ENCODE results near the gene FZD10. TPM values are rescaled to one million over a fixed set of nuclear protein-coding genes. Genes with fewer than 3 reads are reported as not detected.

FZD10 gene
- total RNA-seq, 1 experiment from 2014 or later = not detected

DNA sequence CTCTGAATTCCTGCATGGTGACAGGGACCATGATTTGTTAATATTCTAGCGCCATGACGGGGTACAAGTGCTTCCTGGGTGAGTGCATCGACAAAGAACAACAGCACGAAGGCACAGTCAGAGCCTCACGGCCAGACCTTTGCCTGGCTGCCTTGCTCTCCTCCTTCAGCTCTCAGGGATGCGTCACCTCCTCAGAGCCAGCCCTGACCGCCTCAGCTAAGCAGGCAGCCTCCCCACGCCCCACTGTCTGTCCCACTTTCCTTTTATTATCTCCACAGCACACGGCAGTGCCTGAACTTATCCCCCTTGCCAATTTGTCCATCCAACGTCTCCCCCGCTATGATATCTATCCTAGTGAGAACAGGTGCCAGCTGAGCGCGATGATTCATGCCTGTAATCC, 16.5 kb upstream of the FZD10 start:
- no peaks in the 10 kb centered on the region for H3K9me2 ChIP-seq (ENCODE audit: insufficient read depth)
- no peak for TF ChIP-seq SRF (IDR thresholded peaks at IDR 0.05; ENCODE audit: low read depth)
- no peak for TF ChIP-seq POLR2AphosphoS5 (IDR thresholded peaks at IDR 0.05; ENCODE audit: low read depth, low read length)
- no peak for TF ChIP-seq CEBPB (IDR thresholded peaks at IDR 0.05; ENCODE audit: low read depth)
- TF ChIP-seq, protein P1, sequence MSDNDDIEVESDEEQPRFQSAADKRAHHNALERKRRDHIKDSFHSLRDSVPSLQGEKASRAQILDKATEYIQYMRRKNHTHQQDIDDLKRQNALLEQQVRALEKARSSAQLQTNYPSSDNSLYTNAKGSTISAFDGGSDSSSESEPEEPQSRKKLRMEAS (IDR thresholded peaks at IDR 0.05) = no peak
- TF ChIP-seq EZH2 (IDR thresholded peaks at IDR 0.05) = no peak
- TF ChIP-seq ELF1 (IDR thresholded peaks at IDR 0.05; ENCODE audit: borderline replicate concordance, low read depth) = no peak
- TF ChIP-seq SP1 (IDR thresholded peaks at IDR 0.05; ENCODE audit: low read depth) = no peak
- no peak for TF ChIP-seq CBX3 (IDR thresholded peaks at IDR 0.05; ENCODE audit: low read depth)
- ChIA-PET RAD21 (ENCODE audit: low non-redundant PET in 1 of 2, low total read pairs in 2 of 2, uncharacterized antibody in 2 of 2, unreplicated experiment in 2 of 2) (no interaction called here), CTCF (no interaction called here), POLR2A (no interaction called here)
- no peaks in the 10 kb centered on the region for H3K36me3 ChIP-seq (ENCODE audit: control insufficient read depth in 1 of 2, insufficient read depth in 2 of 2, low read length in 2 of 2)
- ATAC-seq (no peak), DNase-seq (ENCODE audit: low read depth, low spot score) (no peak)
- H3K9me3 ChIP-seq (ENCODE audit: control insufficient read depth in 1 of 2, insufficient read depth in 1 of 2, low read depth in 1 of 2, low read length in 2 of 2) = peaks cover 6% of the 10 kb centered on the region in 2 experiments; a peak in 2 of 4 replicates
- no peaks in the 10 kb centered on the region for H4K20me1 ChIP-seq (ENCODE audit: insufficient read depth)
- H3K79me2 ChIP-seq (ENCODE audit: insufficient read depth, low read length) = no peaks in the 10 kb centered on the region
- H3K4me2 ChIP-seq (ENCODE audit: low read length) = no peak overlapping the region
- no TSS peak for BruUV-seq (replicated peaks)
- H3K4me1 ChIP-seq (ENCODE audit: control insufficient read depth in 1 of 2, insufficient read depth in 2 of 2, low read length in 2 of 2) = no peaks in the 10 kb centered on the region
- no peak overlapping the region for H3K4me3 ChIP-seq (replicated peaks in 1 of 2; ENCODE audit: low read depth in 1 of 2, low read length in 2 of 2)
- H3K9ac ChIP-seq (ENCODE audit: low read length) = no peak overlapping the region
- H3K27ac ChIP-seq (ENCODE audit: low read depth, low read length) = no peak overlapping the region
- no peak overlapping the region for H2AFZ ChIP-seq (ENCODE audit: low read depth, low read length, poor library complexity, severe bottlenecking)
- no peaks in the 10 kb centered on the region for H3K27me3 ChIP-seq (ENCODE audit: insufficient read depth, low read length)
- intact Hi-C loops (cut with micrococcal nuclease) = no loop called here

DNA sequence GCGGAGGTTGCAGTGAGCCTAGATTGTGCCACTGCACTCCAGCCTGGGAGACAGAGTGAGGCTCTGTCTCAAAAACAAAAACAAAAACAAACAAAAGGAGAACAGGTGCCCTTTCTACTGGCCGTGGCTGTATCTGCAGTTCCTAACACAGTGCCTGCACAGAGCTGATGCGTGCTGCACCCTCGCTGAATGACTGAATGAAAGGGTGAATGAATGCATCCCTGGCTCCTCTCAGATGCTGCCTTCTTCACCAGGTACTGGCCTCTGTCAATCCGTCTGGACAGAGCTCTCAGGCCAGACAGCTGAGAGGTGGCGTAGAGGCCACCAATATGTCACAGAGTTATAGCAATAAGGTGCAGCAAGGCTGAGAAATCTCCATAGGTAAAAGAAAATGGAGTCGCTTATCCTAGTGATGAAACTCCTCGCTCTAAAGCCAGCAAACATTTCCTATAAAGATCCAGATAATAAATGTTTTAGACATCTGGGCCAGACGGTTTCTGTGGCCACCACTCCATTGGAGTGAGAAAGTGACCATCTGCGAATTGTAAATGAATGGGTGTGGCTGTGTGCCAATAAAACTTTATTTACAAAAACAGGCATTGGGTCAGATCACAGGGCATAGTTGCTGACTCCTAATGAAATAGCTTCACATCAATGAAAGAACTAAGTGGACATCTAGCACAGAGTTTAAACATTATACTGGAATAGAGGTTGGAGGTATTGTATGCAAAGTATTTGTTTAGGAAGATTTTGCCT, 15.9 kb upstream of the FZD10 start:
- H3K9ac ChIP-seq (ENCODE audit: low read length) = no peak overlapping the region
- no peak overlapping the region for H3K4me2 ChIP-seq (ENCODE audit: low read length)
- no peak for DNase-seq (ENCODE audit: low read depth, low spot score)
- ATAC-seq = no peak
- no peaks in the 10 kb centered on the region for H4K20me1 ChIP-seq (ENCODE audit: insufficient read depth)
- ChIA-PET RAD21 (ENCODE audit: low non-redundant PET in 1 of 2, low total read pairs in 2 of 2, uncharacterized antibody in 2 of 2, unreplicated experiment in 2 of 2) (no interaction called here), CTCF (no interaction called here), POLR2A (no interaction called here)
- no peaks in the 10 kb centered on the region for H3K27me3 ChIP-seq (ENCODE audit: insufficient read depth, low read length)
- H3K4me1 ChIP-seq (ENCODE audit: control insufficient read depth in 1 of 2, insufficient read depth in 2 of 2, low read length in 2 of 2) = no peaks in the 10 kb centered on the region
- no peak overlapping the region for H3K4me3 ChIP-seq (replicated peaks in 1 of 2; ENCODE audit: low read depth in 1 of 2, low read length in 2 of 2)
- H3K27ac ChIP-seq (ENCODE audit: low read depth, low read length) = no peak overlapping the region
- peaks cover 6% of the 10 kb centered on the region in 2 experiments; a peak in 2 of 4 replicates for H3K9me3 ChIP-seq (ENCODE audit: control insufficient read depth in 1 of 2, insufficient read depth in 1 of 2, low read depth in 1 of 2, low read length in 2 of 2)
- H3K79me2 ChIP-seq (ENCODE audit: insufficient read depth, low read length) = no peaks in the 10 kb centered on the region
- no TSS peak for BruUV-seq (replicated peaks)
- H2AFZ ChIP-seq (ENCODE audit: low read depth, low read length, poor library complexity, severe bottlenecking) = no peak overlapping the region
- no peaks in the 10 kb centered on the region for H3K36me3 ChIP-seq (ENCODE audit: control insufficient read depth in 1 of 2, insufficient read depth in 2 of 2, low read length in 2 of 2)
- intact Hi-C loops (cut with micrococcal nuclease) = no loop called here
- no peaks in the 10 kb centered on the region for H3K9me2 ChIP-seq (ENCODE audit: insufficient read depth)
- TF ChIP-seq, protein P1 (IDR thresholded peaks at IDR 0.05) = no peak
- TF ChIP-seq RAD21 (IDR thresholded peaks at IDR 0.05; ENCODE audit: low read depth) = no peak
- no peak for TF ChIP-seq SP1 (IDR thresholded peaks at IDR 0.05; ENCODE audit: low read depth)
- no peak for TF ChIP-seq YY1 (IDR thresholded peaks at IDR 0.05; ENCODE audit: extremely low read depth, insufficient replicate concordance, low read depth, low read length)
- TF ChIP-seq EGR1 (IDR thresholded peaks at IDR 0.05; ENCODE audit: low read depth) = no peak
- TF ChIP-seq, protein P2, sequence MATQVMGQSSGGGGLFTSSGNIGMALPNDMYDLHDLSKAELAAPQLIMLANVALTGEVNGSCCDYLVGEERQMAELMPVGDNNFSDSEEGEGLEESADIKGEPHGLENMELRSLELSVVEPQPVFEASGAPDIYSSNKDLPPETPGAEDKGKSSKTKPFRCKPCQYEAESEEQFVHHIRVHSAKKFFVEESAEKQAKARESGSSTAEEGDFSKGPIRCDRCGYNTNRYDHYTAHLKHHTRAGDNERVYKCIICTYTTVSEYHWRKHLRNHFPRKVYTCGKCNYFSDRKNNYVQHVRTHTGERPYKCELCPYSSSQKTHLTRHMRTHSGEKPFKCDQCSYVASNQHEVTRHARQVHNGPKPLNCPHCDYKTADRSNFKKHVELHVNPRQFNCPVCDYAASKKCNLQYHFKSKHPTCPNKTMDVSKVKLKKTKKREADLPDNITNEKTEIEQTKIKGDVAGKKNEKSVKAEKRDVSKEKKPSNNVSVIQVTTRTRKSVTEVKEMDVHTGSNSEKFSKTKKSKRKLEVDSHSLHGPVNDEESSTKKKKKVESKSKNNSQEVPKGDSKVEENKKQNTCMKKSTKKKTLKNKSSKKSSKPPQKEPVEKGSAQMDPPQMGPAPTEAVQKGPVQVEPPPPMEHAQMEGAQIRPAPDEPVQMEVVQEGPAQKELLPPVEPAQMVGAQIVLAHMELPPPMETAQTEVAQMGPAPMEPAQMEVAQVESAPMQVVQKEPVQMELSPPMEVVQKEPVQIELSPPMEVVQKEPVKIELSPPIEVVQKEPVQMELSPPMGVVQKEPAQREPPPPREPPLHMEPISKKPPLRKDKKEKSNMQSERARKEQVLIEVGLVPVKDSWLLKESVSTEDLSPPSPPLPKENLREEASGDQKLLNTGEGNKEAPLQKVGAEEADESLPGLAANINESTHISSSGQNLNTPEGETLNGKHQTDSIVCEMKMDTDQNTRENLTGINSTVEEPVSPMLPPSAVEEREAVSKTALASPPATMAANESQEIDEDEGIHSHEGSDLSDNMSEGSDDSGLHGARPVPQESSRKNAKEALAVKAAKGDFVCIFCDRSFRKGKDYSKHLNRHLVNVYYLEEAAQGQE (IDR thresholded peaks at IDR 0.05; ENCODE audit: low read depth) = no peak
- TF ChIP-seq CTCF (IDR thresholded peaks at IDR 0.05 in 2 of 3, conservative IDR thresholded peaks at IDR 0.05 in 1 of 3; ENCODE audit: borderline replicate concordance in 1 of 3, insufficient read depth in 1 of 3, low read depth in 2 of 3, low read length in 2 of 3) = no peak
- no peak for TF ChIP-seq ZFX (IDR thresholded peaks at IDR 0.05)

All from HCT116 (cell line).